Neural progenitor cell (in vitro differentiated cells): ENCODE data around the gene CHMP5. TPM values are rescaled to one million over a fixed set of nuclear protein-coding genes. Genes with fewer than 3 reads are reported as not detected.

Experiments used
- DNase-seq: peaks from one replicate; pipeline ENCODE4 v3.0.0-alpha.2; 2016; ENCODE audit warnings: low spot score
- H2AFZ ChIP-seq: fragments of 200-600 bp; sonication (generic); replicated peaks from 2 replicates; pipeline ENCODE4 v1.6.1; 2016; ENCODE audit warnings: antibody characterized with exemption
- H3F3A ChIP-seq: fragments of 200-600 bp; sonication (generic); 2 replicates; pipeline ENCODE4 v1.6.1; 2016; ENCODE audit warnings: antibody characterized with exemption, low read depth
- H3K27ac ChIP-seq: fragments of 200-600 bp; sonication (generic); 2 replicates; pipeline ENCODE4 v1.5.1; 2016; ENCODE audit warnings: mild to moderate bottlenecking
- H3K27me3 ChIP-seq: fragments of 200-600 bp; sonication (generic); 2 replicates; pipeline ENCODE4 v1.6.1; 2016; ENCODE audit warnings: mild to moderate bottlenecking, moderate library complexity
- H3K36me3 ChIP-seq: fragments of 200-600 bp; sonication (generic); 2 replicates; pipeline ENCODE4 v1.5.1; 2016
- H3K4me1 ChIP-seq: fragments of 200-600 bp; sonication (generic); 2 replicates; pipeline ENCODE4 v1.6.1; 2016; ENCODE audit warnings: mixed run types
- H3K4me2 ChIP-seq: fragments of 200-600 bp; sonication (generic); 2 replicates; pipeline ENCODE4 v1.6.1; 2016
- H3K4me3 ChIP-seq: fragments of 200-600 bp; sonication (generic); 2 replicates; pipeline ENCODE4 v1.5.1; 2016
- H3K79me2 ChIP-seq: fragments of 200-600 bp; sonication (generic); 2 replicates; pipeline ENCODE4 v1.6.1; 2016; ENCODE audit warnings: low read depth
- H3K9ac ChIP-seq: fragments of 200-600 bp; sonication (generic); 2 replicates; pipeline ENCODE4 v1.6.1; 2016
- H3K9me3 ChIP-seq: fragments of 200-600 bp; sonication (generic); 2 replicates; pipeline ENCODE4 v1.5.1; 2016; ENCODE audit warnings: low read depth
- H4K20me1 ChIP-seq: fragments of 200-600 bp; sonication (generic); 2 replicates; pipeline ENCODE4 v1.6.1; 2016; ENCODE audit warnings: low read depth
- H3K27ac Mint-ChIP-seq: 3 replicates; pipeline ENCODE4 v1.8.0; 2021; ENCODE audit warnings: mixed read lengths
- H3K27me3 Mint-ChIP-seq: 2 replicates; pipeline ENCODE4 v1.8.0; 2022; ENCODE audit warnings: low read depth, mild to moderate bottlenecking, inconsistent platforms, moderate library complexity, mixed read lengths; ENCODE audit not compliant: insufficient read depth
- H3K36me3 Mint-ChIP-seq: 3 replicates; pipeline ENCODE4 v1.8.0; 2021; ENCODE audit warnings: mixed read lengths
- H3K4me1 Mint-ChIP-seq: 3 replicates; pipeline ENCODE4 v1.8.0; 2021; ENCODE audit warnings: mixed read lengths
- H3K4me3 Mint-ChIP-seq: 3 replicates; pipeline ENCODE4 v1.8.0; 2021; ENCODE audit warnings: mild to moderate bottlenecking, moderate library complexity, mixed read lengths
- H3K9me3 Mint-ChIP-seq: 3 replicates; pipeline ENCODE4 v1.8.0; 2020; ENCODE audit warnings: mixed read lengths
- EZH2 ChIP-seq: fragments of 200-600 bp; sonication (generic); IDR thresholded peaks from 2 replicates; pipeline ENCODE4 v1.6.1; 2017; ENCODE audit warnings: antibody characterized with exemption, mild to moderate bottlenecking, moderate library complexity
- EZH2phosphoT487 ChIP-seq: fragments of 200-600 bp; sonication (generic); IDR thresholded peaks from 2 replicates; pipeline ENCODE4 v1.6.1; 2017; ENCODE audit warnings: antibody characterized with exemption
- total RNA-seq: library from RNA; depleted of rRNA; stranded (reverse); fragments of >200 nt; gene quantifications from 2 replicates; pipeline ENCODE4 v1.2.3, GENCODE V29; 2015; ENCODE audit warnings: low replicate concordance
- TF ChIP-seq, protein P1 (sequence below): fragments of 200-600 bp; sonication (generic); IDR thresholded peaks from 2 replicates; pipeline ENCODE4 v1.5.1; 2017; ENCODE audit warnings: antibody characterized with exemption, mild to moderate bottlenecking

The CHMP5 gene
- total RNA-seq = 74.9 and 135 TPM in 2 replicates

DNA sequence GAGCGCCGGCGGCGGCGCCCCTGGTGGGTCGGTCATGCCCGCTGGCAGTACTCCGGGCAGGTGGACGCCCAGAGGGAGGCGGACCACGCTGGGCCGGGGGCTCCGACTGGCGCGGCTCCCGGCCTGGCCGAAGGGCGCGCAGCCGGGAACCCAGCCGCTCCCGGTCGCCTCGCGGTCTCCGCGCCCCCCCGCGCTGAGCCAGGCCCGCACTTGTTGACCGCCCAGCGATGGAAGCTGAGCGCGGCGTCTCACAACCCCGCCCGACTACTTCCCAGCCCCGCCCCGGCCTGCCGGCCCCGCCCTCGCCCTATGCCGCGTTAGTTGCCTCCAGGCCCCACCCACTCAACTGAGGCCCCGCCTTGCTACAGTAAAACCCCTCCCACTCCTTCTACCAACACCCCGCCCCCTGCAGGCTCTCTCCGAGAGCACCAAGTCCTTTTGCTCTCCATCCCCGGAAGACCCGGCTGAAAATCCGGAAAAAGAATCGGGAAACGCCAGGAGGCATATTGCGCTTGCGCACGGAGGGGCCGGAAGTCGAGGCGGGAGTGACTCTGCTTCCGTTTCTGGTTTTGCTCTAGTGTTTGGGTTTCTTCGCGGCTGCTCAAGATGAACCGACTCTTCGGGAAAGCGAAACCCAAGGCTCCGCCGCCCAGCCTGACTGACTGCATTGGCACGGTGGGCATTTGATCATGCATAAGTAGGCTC is at the start of gene CHMP5, which contains the start of gene BAG1:
Gene CHMP5, plus strand, starts transcription at position 577 of the 705 bp plus-strand sequence. Its CDS starts 30 bp downstream, at position 607.
Gene BAG1, minus strand, starts transcription at position 236 of the 705 bp plus-strand sequence.
- TF ChIP-seq EZH2 (no peak), EZH2phosphoT487 (no peak)
- TF ChIP-seq, protein P1, sequence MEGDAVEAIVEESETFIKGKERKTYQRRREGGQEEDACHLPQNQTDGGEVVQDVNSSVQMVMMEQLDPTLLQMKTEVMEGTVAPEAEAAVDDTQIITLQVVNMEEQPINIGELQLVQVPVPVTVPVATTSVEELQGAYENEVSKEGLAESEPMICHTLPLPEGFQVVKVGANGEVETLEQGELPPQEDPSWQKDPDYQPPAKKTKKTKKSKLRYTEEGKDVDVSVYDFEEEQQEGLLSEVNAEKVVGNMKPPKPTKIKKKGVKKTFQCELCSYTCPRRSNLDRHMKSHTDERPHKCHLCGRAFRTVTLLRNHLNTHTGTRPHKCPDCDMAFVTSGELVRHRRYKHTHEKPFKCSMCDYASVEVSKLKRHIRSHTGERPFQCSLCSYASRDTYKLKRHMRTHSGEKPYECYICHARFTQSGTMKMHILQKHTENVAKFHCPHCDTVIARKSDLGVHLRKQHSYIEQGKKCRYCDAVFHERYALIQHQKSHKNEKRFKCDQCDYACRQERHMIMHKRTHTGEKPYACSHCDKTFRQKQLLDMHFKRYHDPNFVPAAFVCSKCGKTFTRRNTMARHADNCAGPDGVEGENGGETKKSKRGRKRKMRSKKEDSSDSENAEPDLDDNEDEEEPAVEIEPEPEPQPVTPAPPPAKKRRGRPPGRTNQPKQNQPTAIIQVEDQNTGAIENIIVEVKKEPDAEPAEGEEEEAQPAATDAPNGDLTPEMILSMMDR = peak; percentile 40
- no peaks in the 10 kb centered on the region for H4K20me1 ChIP-seq
- no peaks in the 10 kb centered on the region for H3K9me3 ChIP-seq
- H3K9ac ChIP-seq = peak within 1 kb of the TSS; percentile 88
- H3K27ac Mint-ChIP-seq = peak within 1 kb of the TSS; percentile 78
- peaks cover 40% of the 10 kb centered on the region for H3K79me2 ChIP-seq
- peak within 1 kb of the TSS; percentile 93 for H3K4me2 ChIP-seq
- H3K36me3 ChIP-seq = peaks cover 15% of the 10 kb centered on the region
- peak within 1 kb of the TSS; percentile 71 for H3K4me3 ChIP-seq
- H3K4me3 Mint-ChIP-seq = peak within 1 kb of the TSS; percentile 93
- peaks cover 2% of the 10 kb centered on the region for H3K27me3 Mint-ChIP-seq
- H3F3A ChIP-seq = no peaks in the 10 kb centered on the region
- peaks cover 19% of the 10 kb centered on the region for H3K4me1 Mint-ChIP-seq
- no peak within 1 kb of the TSS for H3K27ac ChIP-seq
- H2AFZ ChIP-seq = peak within 1 kb of the TSS; percentile 85
- no peaks in the 10 kb centered on the region for H3K9me3 Mint-ChIP-seq
- H3K36me3 Mint-ChIP-seq = peaks cover 16% of the 10 kb centered on the region
- peaks cover 14% of the 10 kb centered on the region for H3K4me1 ChIP-seq
- DNase-seq = peak; percentile 99
- H3K27me3 ChIP-seq = no peaks in the 10 kb centered on the region

DNA sequence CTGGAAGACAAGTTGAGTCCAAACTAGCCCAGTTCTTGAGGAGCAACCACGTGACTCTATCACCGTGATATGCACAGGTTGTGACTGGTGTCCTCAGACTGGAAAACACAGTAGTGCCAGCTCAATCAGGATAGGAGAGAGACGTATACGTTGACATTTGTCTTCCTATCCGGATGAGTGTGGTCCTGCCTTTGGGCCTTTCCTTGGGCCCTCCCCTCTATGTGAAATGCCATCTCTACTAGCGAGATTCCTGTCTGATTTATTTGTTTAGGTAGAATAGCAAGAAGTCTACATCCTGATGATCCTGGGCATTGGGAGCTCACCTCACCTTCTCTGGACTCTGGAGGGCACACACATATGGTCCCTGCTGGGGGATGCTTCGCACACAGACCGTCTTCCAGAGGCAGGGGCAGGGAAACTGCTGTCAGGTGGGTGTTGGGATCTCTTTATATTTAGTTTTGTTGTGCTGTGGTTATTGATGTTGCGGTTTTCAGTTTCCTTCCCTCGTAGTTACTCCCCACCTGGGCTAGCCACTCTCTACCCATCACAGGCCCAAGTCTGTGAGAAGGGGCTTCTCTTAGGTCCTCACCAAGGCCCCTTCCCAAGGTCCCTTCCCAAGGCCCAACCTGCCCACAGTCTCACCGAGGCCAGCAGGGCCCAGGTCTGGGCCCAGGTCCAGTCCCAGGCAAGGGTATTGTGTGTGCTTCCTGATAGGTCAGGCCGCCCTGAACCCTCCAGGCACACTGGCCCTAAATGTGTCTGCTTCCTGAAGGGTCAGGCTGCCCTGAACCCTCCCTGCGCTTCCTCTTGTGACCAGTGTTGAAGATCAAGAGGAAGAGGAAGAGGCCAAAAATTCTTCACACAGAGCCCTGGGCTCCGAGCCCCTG is 43.9 kb upstream of the CHMP5 start:
- Histone ChIP-seq H3K27me3 (peaks cover 12% of the 10 kb centered on the region), H3K36me3 (no peaks in the 10 kb centered on the region), H3K4me3 (no peak overlapping the region), H3K9ac (no peak overlapping the region), H3K27ac (no peak overlapping the region), H3K79me2 (no peaks in the 10 kb centered on the region), H3K4me1 (no peaks in the 10 kb centered on the region), H2AFZ (peak overlapping the region; percentile 17), H3K4me2 (no peak overlapping the region), H4K20me1 (no peaks in the 10 kb centered on the region), H3K9me3 (no peaks in the 10 kb centered on the region), H3F3A (no peaks in the 10 kb centered on the region)
- H3K4me1 Mint-ChIP-seq = no peaks in the 10 kb centered on the region
- no peaks in the 10 kb centered on the region for H3K36me3 Mint-ChIP-seq
- H3K27me3 Mint-ChIP-seq = peaks cover 4% of the 10 kb centered on the region
- TF ChIP-seq EZH2 = no peak
- TF ChIP-seq EZH2phosphoT487 = no peak
- TF ChIP-seq, protein P1 = no peak
- H3K4me3 Mint-ChIP-seq = no peak overlapping the region
- H3K9me3 Mint-ChIP-seq = no peaks in the 10 kb centered on the region
- no peak for DNase-seq
- H3K27ac Mint-ChIP-seq = no peak overlapping the region

DNA sequence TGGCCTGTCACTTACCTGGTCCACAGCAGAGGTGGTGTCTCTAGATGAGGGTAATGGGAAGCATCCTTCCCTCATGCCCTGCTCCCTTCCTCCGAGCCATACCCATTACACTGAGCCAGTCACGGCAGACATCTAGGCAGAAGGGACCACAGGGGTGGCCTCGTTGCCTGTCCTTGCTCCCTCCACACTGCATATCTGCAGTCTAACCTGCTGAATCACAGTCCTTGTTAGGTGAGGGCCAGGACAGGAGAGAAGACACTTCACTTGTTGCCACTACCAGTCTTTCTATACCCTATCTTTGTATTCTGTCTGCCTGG is 43.3 kb upstream of the CHMP5 start:
- H3K36me3 Mint-ChIP-seq = no peaks in the 10 kb centered on the region
- no peaks in the 10 kb centered on the region for H3K9me3 Mint-ChIP-seq
- Histone ChIP-seq H3K4me3 (no peak overlapping the region), H3K36me3 (no peaks in the 10 kb centered on the region), H3K27me3 (peaks cover 6% of the 10 kb centered on the region), H2AFZ (peak overlapping the region; percentile 17), H3K27ac (no peak overlapping the region), H3K4me1 (no peaks in the 10 kb centered on the region), H3K9ac (no peak overlapping the region), H3K9me3 (no peaks in the 10 kb centered on the region), H3F3A (no peaks in the 10 kb centered on the region), H3K4me2 (no peak overlapping the region), H4K20me1 (no peaks in the 10 kb centered on the region), H3K79me2 (no peaks in the 10 kb centered on the region)
- H3K27me3 Mint-ChIP-seq = peaks cover 4% of the 10 kb centered on the region
- no peak for DNase-seq
- no peak overlapping the region for H3K4me3 Mint-ChIP-seq
- H3K4me1 Mint-ChIP-seq = no peaks in the 10 kb centered on the region
- TF ChIP-seq EZH2phosphoT487 = no peak
- TF ChIP-seq EZH2 = no peak
- TF ChIP-seq, protein P1 = no peak
- no peak overlapping the region for H3K27ac Mint-ChIP-seq
